HEK293T (cell line): ENCODE data around the gene F11.

Experiments
- BHLHE40 ChIP-seq: fragments of 450-650 bp; IDR thresholded peaks from 2 replicates; pipeline ENCODE4 v1.6.1; 2016; ENCODE audit warnings: mild to moderate bottlenecking, moderate library complexity, borderline replicate concordance
- ELF4 ChIP-seq: fragments of 450-650 bp; IDR thresholded peaks from 2 replicates; pipeline ENCODE4 v1.6.1; 2017; ENCODE audit warnings: antibody characterized with exemption
- FOXA1 ChIP-seq: fragments of 450-650 bp; IDR thresholded peaks from 2 replicates; pipeline ENCODE4 v1.6.1; 2016; ENCODE audit warnings: mild to moderate bottlenecking
- FOXK2 ChIP-seq: fragments of 450-650 bp; IDR thresholded peaks from 2 replicates; pipeline ENCODE4 v1.6.1; 2016; ENCODE audit warnings: mild to moderate bottlenecking
- FOXM1 ChIP-seq: fragments of 450-650 bp; IDR thresholded peaks from 2 replicates; pipeline ENCODE4 v1.6.1; 2017; ENCODE audit warnings: mild to moderate bottlenecking, borderline replicate concordance
- HDGF ChIP-seq: fragments of 450-650 bp; IDR thresholded peaks from 2 replicates; pipeline ENCODE4 v1.6.1; 2017; ENCODE audit warnings: antibody characterized with exemption, borderline replicate concordance
- L3MBTL2 ChIP-seq: fragments of 450-650 bp; conservative IDR thresholded peaks from 2 replicates; pipeline ENCODE4 v1.6.1; 2016; ENCODE audit warnings: mild to moderate bottlenecking
- SUZ12 ChIP-seq: fragments of 450-650 bp; IDR thresholded peaks from 2 replicates; pipeline ENCODE4 v1.6.1; 2016; ENCODE audit warnings: mild to moderate bottlenecking
- TARDBP ChIP-seq: fragments of 450-650 bp; IDR thresholded peaks from 2 replicates; pipeline ENCODE4 v1.6.1; 2016
- ZNF384 ChIP-seq: fragments of 450-650 bp; IDR thresholded peaks from 2 replicates; pipeline ENCODE4 v1.6.1; 2016
- TF ChIP-seq, protein P1 (sequence below): fragments of 450-650 bp; IDR thresholded peaks from 2 replicates; pipeline ENCODE4 v1.6.1; 2016

- TF ChIP-seq L3MBTL2 (no peak), HDGF (no peak), FOXK2 (no peak), TARDBP (no peak), ELF4 (no peak), BHLHE40 (no peak), SUZ12 (no peak), FOXM1 (no peak), ZNF384 (no peak), FOXA1 (no peak)
- TF ChIP-seq, protein P1, sequence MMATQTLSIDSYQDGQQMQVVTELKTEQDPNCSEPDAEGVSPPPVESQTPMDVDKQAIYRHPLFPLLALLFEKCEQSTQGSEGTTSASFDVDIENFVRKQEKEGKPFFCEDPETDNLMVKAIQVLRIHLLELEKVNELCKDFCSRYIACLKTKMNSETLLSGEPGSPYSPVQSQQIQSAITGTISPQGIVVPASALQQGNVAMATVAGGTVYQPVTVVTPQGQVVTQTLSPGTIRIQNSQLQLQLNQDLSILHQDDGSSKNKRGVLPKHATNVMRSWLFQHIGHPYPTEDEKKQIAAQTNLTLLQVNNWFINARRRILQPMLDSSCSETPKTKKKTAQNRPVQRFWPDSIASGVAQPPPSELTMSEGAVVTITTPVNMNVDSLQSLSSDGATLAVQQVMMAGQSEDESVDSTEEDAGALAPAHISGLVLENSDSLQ: no peak
Observed at GRCh38 chr4:186272699-186273391, 6.9 kb downstream of the F11 start.
